ENCODE data around the gene EPHB4. TPM values are rescaled to one million over a fixed set of nuclear protein-coding genes. Genes with fewer than 3 reads are reported as not detected.
"Not testable (repeated sequence)": the region's sequence is repeated elsewhere in the genome, so short reads cannot be mapped to it uniquely, and the experiment has no call there.

EPHB4 gene
- total RNA-seq, 1 donor from 2014 or later = 22.7 TPM

- ATAC-seq (peak; percentile 43), DNase-seq (peak; percentile 52)
- intact Hi-C loops (cut with micrococcal nuclease) = no loop called here
Measured at GRCh38 chr7:100825215-100825671, 2.1 kb downstream of the EPHB4 start.

GRCh38 chr7:100824499-100825214, 2.7 kb downstream of the EPHB4 start:
- intact Hi-C loops (cut with micrococcal nuclease) = no loop called here
- ATAC-seq = no peak

GRCh38 chr7:100823534-100823933, 3.8 kb downstream of the EPHB4 start:
- ATAC-seq (no peak), DNase-seq (no peak)
- intact Hi-C loops (cut with micrococcal nuclease) = no loop called here

More at GRCh38 chr7:100824499-100825214, 2.7 kb downstream of the EPHB4 start:
- no peak for DNase-seq

- intact Hi-C loops (cut with micrococcal nuclease) = no loop called here
- ATAC-seq (no peak), DNase-seq (no peak)
Measured at GRCh38 chr7:100823140-100823525, 4.2 kb downstream of the EPHB4 start.

GRCh38 chr7:100822236-100823139, 4.8 kb downstream of the EPHB4 start:
- no peak for ATAC-seq
- intact Hi-C loops (cut with micrococcal nuclease) = no loop called here
- no peak for DNase-seq

- intact Hi-C loops (cut with micrococcal nuclease) = no loop called here
- ATAC-seq (no peak), DNase-seq (no peak)
Measured at GRCh38 chr7:100819586-100819985, 7.7 kb downstream of the EPHB4 start.

GRCh38 chr7:100818825-100819224, 8.5 kb downstream of the EPHB4 start:
- intact Hi-C loops (cut with micrococcal nuclease) = no loop called here
- no peak for DNase-seq
- no peak for ATAC-seq

GRCh38 chr7:100818366-100818765, 9.0 kb downstream of the EPHB4 start:
- ATAC-seq (no peak), DNase-seq (no peak)
- intact Hi-C loops (cut with micrococcal nuclease) = no loop called here

GRCh38 chr7:100817097-100817496, 10.2 kb downstream of the EPHB4 start:
- ATAC-seq = no peak
- intact Hi-C loops (cut with micrococcal nuclease) = no loop called here
- DNase-seq = no peak

GRCh38 chr7:100816515-100816914, 10.8 kb downstream of the EPHB4 start:
- intact Hi-C loops (cut with micrococcal nuclease); DNase-seq; ATAC-seq: not testable (repeated sequence)

- ATAC-seq = no peak
- DNase-seq = no peak
- intact Hi-C loops (cut with micrococcal nuclease) = no loop called here
Measured at GRCh38 chr7:100812729-100813128, 14.6 kb downstream of the EPHB4 start.

- DNase-seq = no peak
- intact Hi-C loops (cut with micrococcal nuclease) = no loop called here
- ATAC-seq = no peak
Measured at GRCh38 chr7:100811480-100811879, 15.8 kb downstream of the EPHB4 start.

GRCh38 chr7:100808354-100808875, 18.9 kb downstream of the EPHB4 start:
- intact Hi-C loops (cut with micrococcal nuclease) = no loop called here
- no peak for ATAC-seq
- DNase-seq = no peak

- intact Hi-C loops (cut with micrococcal nuclease); ATAC-seq; DNase-seq: not testable (repeated sequence)
Measured at GRCh38 chr7:100806883-100807282, 20.4 kb downstream of the EPHB4 start.

- ATAC-seq (no peak), DNase-seq (no peak)
Measured at GRCh38 chr7:100806276-100806675, 21.0 kb downstream of the EPHB4 start.

GRCh38 chr7:100804681-100805431, 22.5 kb downstream of the EPHB4 start:
- DNase-seq (no peak), ATAC-seq (no peak)
- intact Hi-C loops (cut with micrococcal nuclease) = no loop called here

More at GRCh38 chr7:100806276-100806675, 21.0 kb downstream of the EPHB4 start:
- intact Hi-C loops (cut with micrococcal nuclease) = no loop called here

GRCh38 chr7:100803398-100804161, 23.7 kb downstream of the EPHB4 start:
- intact Hi-C loops (cut with micrococcal nuclease) = no loop called here
- DNase-seq = peak; percentile 67
- ATAC-seq = peak; percentile 86

GRCh38 chr7:100802951-100803350, 24.4 kb downstream of the EPHB4 start:
- no peak for DNase-seq
- no peak for ATAC-seq
- intact Hi-C loops (cut with micrococcal nuclease) = no loop called here
